Esophagus squamous epithelium (tissue), 4 donors: ENCODE measurements around the gene KDM1B.

Experiments
- CTCF ChIP-seq, 6 experiments: fragments of 450-650 bp in 4 of 6; fragments of 200-600 bp in 2 of 6; sonication (generic) in 2 of 6; IDR thresholded peaks; one replicate each; pipeline ENCODE4 v1.5.1; 2016 to 2019; ENCODE audit warnings: antibody characterized with exemption in 6 of 6, mild to moderate bottlenecking in 4 of 6, moderate library complexity in 4 of 6
- POLR2A ChIP-seq, 4 donors: fragments of 450-650 bp; IDR thresholded peaks; one replicate each; pipeline ENCODE4 v1.6.1; 2017; ENCODE audit warnings: antibody characterized with exemption in 4 of 4, mild to moderate bottlenecking in 4 of 4, moderate library complexity in 3 of 4

- no peak for TF ChIP-seq CTCF (IDR thresholded peaks at IDR 0.05)
- TF ChIP-seq POLR2A (IDR thresholded peaks at IDR 0.05), result no peak
Observed at GRCh38 chr6:18161431-18161830, 6.2 kb downstream of the KDM1B start.
